ENCODE data around the gene IMMP2L.

Gene IMMP2L

GRCh38 chr7:111098926-111099250 lies 463.4 kb downstream of the IMMP2L start:
- DNase-seq (ENCODE audit: low spot score) = no peak

DNA sequence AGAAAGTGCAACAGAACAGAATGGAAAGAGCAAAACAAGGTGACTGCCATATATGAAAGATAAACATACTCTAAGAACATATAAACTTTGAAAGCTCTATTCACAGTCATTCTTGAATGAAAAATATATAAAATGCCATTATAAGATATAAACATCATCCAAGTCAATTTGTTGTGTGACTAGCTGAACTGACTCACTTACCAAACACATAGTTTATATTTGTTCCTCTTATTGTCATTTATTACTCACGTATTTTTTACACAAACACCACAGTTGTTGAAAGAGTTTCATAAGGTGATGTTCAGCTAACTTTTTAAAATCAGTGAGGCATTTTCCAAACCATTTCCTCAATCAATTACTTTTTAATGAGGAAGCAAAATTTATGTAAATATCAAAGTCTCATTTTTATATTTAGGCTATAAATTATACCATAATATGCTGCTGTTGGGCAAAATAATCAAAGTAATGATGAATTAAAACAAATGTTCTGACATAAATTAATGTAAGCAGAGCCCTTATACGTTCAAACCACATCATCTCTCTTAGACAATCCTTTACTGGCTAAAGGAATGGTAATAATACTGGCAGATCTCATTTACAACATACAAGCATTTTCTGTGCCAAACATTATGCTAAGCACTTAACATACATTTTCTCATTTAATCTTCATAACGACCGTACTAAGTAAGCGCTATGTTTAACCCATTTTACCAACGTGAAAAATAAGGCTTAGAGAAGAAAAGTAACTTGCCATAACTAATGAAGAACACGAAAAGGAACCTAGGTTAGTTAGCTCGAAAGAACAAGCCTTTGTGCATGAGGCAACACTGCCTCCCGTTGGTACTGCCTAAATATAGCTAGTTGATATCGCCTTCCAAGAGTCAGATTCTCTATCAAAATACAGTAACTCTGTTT lies 464.0 kb downstream of the IMMP2L start:
- DNase-seq (ENCODE audit: low spot score) = no peak

GRCh38 chr7:111096997-111097396 lies 465.3 kb downstream of the IMMP2L start:
- no peak for DNase-seq (ENCODE audit: low spot score)

- no peak for DNase-seq (ENCODE audit: low spot score)
Measured at GRCh38 chr7:111094419-111094818, 467.9 kb downstream of the IMMP2L start.

DNA sequence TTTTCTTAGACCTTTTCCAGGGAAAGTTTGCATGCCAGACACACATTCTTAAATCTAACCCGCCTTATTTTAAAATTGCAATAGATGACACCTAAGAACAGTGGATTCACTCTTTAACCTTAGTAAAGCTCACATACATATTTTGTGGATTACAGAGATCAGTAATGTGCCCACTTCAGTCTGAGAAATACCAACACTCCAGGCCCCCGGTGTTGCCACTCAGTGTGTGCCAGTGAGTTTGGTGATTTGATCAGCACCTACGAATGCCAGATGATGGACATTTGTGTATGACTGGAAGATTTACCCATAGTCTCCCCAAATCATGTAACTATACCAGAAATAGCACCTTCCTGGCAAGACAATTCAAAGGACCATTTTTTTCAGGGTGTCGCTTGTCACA lies 468.8 kb downstream of the IMMP2L start:
- no peak for DNase-seq (ENCODE audit: low spot score)

- DNase-seq (ENCODE audit: low spot score) = no peak
Measured at GRCh38 chr7:111092406-111093236, 469.7 kb downstream of the IMMP2L start.

- DNase-seq (ENCODE audit: low spot score) = no peak
Measured at GRCh38 chr7:111091593-111092358, 470.5 kb downstream of the IMMP2L start.

DNA sequence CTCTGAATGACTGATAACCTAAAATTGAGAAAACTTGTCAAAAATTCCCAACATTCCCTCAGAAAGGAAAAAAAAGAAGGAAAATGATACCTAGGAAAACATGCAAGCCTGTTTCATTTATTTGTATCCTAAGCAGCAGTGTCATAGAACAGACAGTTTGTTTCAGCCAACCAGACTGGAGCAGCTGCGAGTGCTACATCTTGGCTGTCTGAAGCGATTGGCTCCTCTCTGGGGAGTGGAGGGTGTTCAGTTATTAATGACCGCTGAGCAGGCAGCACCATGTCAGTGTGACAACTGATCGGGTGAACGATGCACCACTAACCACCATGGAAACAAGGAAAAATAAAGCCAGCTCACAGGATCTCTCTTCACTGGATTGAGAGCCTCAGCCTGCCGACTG lies 471.4 kb downstream of the IMMP2L start, which contains the start of gene LRRN3:
TSS of gene LRRN3 (plus strand) at position 282 of the 400 bp plus-strand sequence. CDS start 31,646 bp downstream, outside the sequence.
- peak; percentile 43 for DNase-seq (ENCODE audit: low spot score)

DNA sequence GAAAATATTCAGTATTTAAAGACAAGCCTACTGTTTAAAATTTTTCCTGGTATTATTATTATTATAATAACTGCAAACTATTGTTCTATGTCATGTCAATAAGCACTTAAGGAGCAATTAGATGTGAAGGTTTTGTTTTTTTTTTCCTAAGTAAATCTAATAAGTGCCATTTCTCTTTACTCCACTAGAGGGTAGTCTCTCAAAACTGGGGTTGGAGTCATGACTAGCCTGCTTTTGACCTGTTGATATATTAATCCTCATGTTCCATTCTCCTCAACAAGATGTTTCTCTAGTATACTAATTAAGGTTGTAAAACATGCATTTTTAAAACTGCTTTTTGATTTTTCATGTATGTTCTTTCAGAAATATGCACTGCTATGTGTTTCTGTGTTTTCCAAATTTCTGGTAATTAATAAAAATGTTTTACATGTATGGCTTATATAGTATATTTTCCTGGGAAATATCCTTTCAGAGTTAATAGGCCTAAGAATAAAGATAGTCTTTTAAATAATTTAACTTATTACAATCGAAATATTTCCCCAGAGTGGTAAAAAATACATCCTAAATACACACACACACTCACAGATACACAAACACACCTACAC lies 472.4 kb downstream of the IMMP2L start:
- DNase-seq (ENCODE audit: low spot score) = no peak

GRCh38 chr7:111088328-111088727 lies 474.0 kb downstream of the IMMP2L start:
- DNase-seq (ENCODE audit: low spot score) = no peak

GRCh38 chr7:111086532-111086931 lies 475.8 kb downstream of the IMMP2L start:
- DNase-seq (ENCODE audit: low spot score) = no peak

- no peak for DNase-seq (ENCODE audit: low spot score)
Measured at GRCh38 chr7:111085356-111085755, 476.9 kb downstream of the IMMP2L start.

DNA sequence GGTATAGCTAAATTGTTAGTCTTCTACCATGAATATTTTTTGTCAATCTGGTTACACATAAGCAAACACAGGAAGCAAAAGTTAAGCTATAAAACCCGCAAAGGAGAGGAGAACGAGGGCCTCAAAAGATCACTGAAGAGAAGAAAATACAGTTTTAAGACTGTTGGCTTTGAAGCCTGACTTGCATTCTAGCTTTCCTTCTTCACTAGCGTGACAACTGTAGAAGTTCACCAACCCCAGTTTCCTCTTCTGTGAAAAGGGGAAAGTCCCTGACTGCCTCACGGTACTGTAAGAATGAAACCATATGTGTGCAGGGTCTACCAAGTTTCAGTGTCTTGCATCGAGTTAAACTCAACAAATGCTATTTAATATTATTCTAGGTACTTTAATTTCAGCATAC lies 478.9 kb downstream of the IMMP2L start:
- DNase-seq (ENCODE audit: low spot score) = no peak

GRCh38 chr7:111082351-111082750 lies 479.9 kb downstream of the IMMP2L start:
- DNase-seq (ENCODE audit: low spot score) = peak; percentile 14

GRCh38 chr7:111081546-111082267 lies 480.6 kb downstream of the IMMP2L start:
- DNase-seq (ENCODE audit: low spot score) = no peak

DNA sequence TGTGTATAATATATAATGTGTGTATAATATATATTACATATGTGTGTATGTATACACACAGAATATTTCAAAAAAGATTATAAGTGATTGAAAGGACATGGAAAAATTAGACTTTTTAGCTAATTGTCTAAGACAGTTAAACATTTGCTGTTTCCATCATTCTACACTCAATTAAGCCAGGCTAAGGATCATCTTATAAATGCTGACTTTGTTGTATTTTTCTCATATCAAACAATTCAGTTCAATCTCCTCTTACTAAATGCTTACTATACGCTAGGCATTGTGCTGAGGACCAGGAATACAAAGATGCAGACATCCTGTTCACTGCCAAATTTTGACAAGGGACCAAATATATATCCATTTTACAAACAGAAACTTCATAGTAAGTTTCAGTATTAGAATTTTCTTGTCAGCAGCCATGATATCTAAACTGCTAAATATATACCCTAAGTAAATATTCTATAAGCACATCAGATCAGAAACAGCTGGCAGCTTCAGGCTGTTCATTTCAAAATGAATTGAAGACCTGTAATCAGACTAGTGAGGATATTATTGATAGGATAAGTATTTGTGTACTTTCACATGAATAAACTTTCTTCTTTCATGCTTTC lies 481.7 kb downstream of the IMMP2L start:
- DNase-seq (ENCODE audit: low spot score) = no peak

DNA sequence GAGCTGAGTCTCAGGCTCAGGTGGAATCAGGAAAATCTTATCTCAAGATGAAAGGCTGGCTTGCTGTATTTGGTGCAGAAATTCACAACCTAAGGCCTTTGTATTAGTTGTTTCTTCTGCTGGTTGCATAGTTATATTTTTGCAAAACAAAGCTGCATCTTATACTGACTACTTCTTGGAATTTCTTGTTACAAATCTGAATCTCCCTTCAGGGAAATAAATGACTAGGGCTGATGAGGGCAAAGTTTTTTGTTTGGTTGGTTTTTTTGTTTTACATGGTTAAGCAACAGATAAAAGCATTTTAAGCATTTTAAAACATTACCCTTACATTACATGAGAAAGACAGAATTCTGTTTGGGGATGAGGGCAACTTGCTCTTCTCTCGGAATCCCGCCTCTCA lies 485.3 kb downstream of the IMMP2L start:
- no peak for DNase-seq (ENCODE audit: low spot score)

DNA sequence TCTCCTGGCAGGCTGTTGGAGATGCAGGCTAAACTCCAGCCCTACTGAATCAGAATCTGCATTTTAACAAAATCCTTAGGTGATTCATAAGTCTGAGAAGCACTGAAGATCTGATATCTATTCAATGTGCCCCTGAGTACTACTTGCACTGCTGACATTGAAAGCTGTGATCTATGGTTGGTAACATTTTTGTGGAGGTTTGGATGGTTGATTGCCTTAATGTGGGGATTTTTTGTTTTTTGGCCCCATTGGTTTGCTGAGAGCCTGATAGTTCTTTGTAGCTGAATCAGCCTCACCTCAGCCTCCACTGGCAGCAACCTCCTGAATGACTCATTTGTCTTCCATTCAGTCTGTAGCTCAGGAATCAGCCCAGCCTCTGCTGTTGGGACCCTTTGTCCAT lies 486.1 kb downstream of the IMMP2L start:
- DNase-seq (ENCODE audit: low spot score) = no peak

- DNase-seq (ENCODE audit: low spot score) = no peak
Measured at GRCh38 chr7:111075498-111075897, 486.8 kb downstream of the IMMP2L start.

DNA sequence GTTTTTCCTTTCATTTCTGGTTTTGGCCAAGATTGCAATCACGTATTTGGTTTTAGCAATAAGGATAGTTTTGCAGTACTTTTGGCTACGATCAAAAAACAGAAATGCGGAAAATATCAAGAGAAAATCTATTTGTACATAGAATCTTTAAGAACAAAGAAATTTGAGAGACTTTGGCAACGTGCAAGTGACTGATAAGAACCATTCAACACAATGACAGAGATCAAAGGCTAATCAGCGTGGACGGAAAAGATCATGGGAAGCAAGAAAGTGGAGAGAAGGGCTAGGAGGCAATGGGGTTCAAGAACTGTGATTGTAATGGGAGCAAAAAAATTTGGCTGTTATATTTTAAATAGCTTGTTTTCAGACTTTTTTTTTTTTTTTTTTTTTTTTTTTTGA lies 487.5 kb downstream of the IMMP2L start:
- no peak for DNase-seq (ENCODE audit: low spot score)
